T47D (cell line): ENCODE results near the gene UGT1A6.
"Not testable (repeated sequence)": the region's sequence is repeated elsewhere in the genome, so short reads cannot be mapped to it uniquely, and the experiment has no call there.

Source experiments
- DNase-seq, 2 experiments: peaks; one replicate each; pipeline versions ENCODE4 v3.0.0 to v3.0.0-alpha.2; 2011 to 2012; ENCODE audit warnings: low read depth in 1 of 2, low spot score in 1 of 2
- JUND ChIP-seq: IDR thresholded peaks from 2 replicates; pipeline ENCODE4 v1.6.1; 2012; ENCODE audit warnings: low read depth
- in situ Hi-C: cut with HindIII; loops from 2 replicates; pipeline ENCODE4 v1.10.0; 2016; ENCODE audit warnings: low sequenced_read_pairs, low pct_unique_long_range_greater_than_20kb

The UGT1A6 gene

DNA sequence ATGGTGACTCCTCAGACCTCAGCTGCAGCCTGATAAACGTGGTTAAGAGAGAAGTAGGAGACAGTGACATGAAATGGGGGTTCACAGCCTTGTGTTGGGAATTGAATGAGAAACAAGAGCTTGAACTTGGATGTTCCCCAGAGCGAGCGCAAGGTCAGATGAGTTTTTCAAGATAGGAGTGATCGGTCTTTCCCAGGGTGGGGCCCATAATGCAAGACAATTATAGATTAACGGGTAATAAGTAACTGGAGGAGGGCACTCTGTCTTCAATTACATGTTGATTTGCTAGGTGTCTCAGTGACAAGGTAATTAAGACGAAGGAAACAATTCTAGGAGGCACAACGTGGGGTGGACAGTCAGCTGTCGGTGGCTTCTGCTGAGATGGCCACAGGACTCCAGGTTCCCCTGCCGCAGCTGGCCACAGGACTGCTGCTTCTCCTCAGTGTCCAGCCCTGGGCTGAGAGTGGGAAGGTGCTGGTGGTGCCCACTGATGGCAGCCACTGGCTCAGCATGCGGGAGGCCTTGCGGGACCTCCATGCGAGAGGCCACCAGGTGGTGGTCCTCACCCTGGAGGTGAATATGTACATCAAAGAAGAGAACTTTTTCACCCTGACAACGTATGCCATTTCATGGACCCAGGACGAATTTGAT, 20.0 kb downstream of the UGT1A6 start, which contains the start of gene UGT1A5:
Gene UGT1A5 (plus strand): TSS at position 297 of the 651 bp plus-strand sequence. CDS start 85 bp downstream, at position 382.
- no peak for DNase-seq
- no peak for TF ChIP-seq JUND
- in situ Hi-C loops = no loop called here

DNA sequence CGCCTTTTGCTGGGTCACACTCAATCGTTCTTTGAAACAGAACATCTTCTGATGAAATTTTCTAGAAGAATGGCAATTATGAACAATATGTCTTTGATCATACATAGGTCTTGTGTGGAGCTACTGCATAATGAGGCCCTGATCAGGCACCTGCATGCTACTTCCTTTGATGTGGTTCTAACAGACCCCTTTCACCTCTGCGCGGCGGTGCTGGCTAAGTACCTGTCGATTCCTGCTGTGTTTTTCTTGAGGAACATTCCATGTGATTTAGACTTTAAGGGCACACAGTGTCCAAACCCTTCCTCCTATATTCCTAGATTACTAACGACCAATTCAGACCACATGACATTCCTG, 20.5 kb downstream of the UGT1A6 start:
- in situ Hi-C loops = no loop called here
- TF ChIP-seq JUND = no peak
- no peak for DNase-seq

DNA sequence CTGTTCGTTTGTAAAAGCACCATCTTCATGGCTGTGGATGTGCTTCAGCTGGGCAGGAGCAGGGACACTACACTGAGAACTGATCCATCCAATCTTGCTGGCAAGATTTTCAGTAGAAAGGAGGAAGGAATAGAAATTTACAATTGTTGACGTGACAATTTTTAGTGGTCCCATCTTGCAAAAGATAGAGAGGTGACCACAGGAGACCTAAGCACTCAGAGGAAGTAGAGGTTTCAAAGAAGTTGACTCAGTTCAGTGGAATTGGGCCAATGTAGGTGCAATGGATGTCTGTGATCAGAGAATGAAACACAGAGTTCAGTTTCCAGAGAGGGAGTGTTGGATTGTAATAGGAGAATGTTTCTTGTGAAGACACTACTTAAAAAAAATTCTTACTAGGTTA, 21.4 kb downstream of the UGT1A6 start:
- DNase-seq = no peak
- in situ Hi-C loops = no loop called here
- no peak for TF ChIP-seq JUND

DNA sequence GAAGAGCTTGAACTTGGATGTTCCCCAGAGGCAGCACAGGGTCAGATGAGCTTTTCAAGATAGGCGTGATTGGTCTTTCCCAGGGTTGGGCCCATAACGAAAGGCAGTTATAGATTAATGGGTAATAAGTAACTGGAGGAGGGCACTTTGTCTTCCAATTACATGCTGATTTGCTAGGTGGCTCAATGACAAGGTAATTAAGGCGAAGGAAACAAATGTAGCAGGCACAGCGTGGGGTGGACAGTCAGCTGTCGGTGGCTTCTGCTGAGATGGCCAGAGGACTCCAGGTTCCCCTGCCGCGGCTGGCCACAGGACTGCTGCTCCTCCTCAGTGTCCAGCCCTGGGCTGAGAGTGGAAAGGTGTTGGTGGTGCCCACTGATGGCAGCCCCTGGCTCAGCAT, 25.9 kb downstream of the UGT1A6 start, which contains the start of gene UGT1A4:
Gene UGT1A4 (plus strand): TSS at position 185 of the 400 bp plus-strand sequence. CDS start 85 bp downstream, at position 270.
- in situ Hi-C loops = no loop called here
- no peak for TF ChIP-seq JUND
- no peak for DNase-seq

DNA sequence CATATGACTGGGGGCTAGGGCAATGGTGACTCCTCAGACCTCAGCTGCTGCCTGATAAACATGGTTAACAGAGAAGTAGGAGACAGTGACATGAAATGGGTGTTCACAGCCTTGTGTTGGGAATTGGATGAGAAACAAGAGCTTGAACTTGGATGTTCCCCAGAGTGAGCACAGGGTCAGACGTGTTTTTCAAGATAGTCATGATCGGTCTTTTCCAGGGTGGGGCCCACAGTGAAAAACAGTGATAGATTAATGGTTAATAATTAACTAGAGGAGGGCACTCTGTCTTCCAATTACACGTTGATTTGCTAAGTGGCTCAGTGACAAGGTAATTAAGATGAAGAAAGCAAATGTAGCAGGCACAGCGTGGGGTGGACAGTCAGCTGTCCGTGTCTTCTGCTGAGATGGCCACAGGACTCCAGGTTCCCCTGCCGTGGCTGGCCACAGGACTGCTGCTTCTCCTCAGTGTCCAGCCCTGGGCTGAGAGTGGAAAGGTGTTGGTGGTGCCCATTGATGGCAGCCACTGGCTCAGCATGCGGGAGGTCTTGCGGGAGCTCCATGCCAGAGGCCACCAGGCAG, 36.1 kb downstream of the UGT1A6 start, which contains the start of gene UGT1A3:
Gene UGT1A3 (plus strand): TSS at position 320 of the 579 bp plus-strand sequence. CDS start 85 bp downstream, at position 405.
- no peak for DNase-seq
- in situ Hi-C loops = no loop called here
- no peak for TF ChIP-seq JUND

DNA sequence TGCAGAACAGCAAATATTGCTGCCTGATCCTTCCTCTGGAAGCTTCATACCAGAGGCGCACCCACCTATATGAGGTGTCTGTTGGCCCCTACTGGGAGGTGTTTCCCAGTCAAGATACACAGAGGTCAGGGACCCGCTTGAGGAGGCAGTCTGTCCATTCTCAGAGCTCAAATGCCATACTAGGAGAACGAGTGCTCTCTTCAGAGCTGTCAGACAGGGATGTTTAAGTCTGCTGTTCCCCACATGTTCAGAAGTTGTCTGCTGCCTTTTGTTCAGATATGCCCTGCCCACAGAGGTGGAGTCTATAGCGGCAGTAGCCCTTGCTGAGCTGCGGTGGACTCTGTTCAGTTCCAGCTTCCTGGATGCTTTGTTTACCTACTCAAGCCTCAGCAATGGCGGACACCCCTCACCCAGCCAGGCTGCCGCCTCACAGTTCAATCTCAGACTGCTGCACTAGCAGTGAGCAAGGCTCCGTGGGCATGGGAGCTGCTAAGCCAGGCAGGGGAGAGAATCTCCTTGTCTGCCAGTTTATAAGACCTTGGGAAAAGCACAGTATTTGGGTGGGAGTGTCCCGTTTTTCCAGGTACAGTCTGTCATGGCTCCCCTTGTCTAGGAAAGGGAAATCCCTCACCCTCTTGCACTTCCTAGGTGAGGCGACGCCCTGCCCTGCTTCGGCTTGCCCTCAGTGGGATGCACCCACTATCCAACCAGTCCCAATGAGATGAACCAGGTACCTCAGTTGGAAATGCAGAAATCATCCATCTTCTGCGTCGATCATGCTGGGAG, 44.4 kb downstream of the UGT1A6 start:
- DNase-seq, in situ Hi-C loops: not testable (repeated sequence)

DNA sequence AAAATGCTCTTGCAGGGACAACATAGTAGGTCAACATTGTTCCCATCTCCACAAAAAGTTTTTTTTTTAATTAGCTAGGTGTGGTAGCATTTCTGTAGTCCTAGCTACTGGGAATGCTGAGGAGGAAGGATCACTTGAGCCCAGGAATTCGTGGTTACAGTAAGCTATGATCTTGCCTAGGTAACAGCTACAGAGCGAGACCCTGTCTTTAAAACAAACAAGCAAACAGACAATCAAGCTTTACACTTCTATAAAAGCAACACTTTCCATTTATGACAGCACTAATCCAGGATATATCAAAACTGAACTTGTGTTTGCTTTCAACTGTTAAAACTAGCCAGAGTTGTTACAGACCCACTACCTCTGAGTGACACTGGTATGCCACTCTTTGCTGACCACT, 48.2 kb downstream of the UGT1A6 start:
- TF ChIP-seq JUND = no peak
- in situ Hi-C loops = no loop called here

DNA sequence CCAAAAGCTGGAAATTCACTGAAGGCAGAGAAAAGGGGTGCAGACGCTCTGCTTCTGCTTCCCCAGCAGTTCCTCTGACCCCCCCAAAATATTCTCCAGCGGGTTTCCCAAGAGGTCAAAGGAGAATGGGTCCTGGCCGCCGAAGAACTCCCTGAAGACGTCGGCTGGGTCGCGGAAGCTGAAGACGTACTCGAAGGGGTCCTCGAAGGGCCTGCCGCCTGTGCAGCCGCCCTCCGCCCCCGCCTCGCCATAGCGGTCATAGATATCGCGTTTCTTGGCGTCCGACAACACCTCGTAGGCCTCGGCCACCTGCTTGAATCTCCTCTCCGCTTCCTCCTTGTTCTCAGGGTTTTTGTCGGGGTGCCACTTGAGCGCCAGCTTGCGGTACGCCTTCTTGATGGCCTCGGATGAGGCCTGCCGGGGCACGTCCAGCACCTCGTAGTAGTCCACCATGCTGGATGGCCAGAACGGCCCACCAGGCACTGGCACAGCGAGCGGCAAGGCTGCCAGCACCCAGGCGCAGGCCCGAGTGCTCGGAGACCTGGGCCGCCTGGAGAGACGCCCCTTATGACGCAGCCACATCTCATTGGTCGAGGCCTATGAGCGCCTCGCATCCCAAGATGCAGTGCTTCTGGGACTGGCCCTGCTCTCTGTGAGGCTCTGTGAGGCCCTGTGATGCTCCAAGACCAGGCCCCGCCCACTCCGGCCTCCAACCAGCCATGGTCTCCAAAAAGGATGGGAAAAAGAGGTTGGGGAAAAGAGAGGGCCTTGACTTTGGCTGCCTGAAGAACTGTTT, 51.0 kb downstream of the UGT1A6 start:
- in situ Hi-C loops = no loop called here
- no peak for TF ChIP-seq JUND
- DNase-seq = no peak

More for the DNA sequence above, 48.2 kb downstream of the UGT1A6 start:
- DNase-seq = no peak

DNA sequence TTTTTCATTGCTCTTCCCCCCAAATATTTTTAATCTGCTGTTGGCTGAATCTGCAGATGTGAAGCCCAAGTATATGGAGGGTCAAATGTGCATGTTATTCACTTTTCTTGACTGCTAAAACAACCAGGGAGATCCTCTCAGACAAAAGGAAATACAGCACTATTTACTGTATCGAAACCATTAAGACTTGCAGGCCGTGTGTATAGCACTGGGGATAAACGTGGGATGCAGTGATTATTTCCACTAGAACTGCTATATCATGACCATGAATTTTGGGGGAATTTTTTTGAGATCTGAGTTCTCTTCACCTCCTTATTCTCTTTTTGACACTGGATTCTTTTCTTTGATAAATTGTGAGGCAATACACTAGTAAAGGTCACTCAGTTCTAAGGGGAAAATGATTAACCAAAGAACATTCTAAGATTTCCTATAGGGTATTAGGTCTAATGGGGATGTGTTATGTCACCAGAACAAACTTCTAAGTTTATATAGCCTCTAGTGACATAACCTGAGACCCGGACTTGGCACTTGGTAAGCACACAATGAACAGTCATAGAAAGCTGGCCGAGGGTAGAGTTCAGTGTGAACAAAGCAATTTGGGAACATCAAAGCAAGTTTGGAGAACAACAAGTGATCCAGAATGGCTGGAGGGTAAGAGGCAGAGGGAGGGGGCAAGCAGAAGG, 52.5 kb downstream of the UGT1A6 start:
- in situ Hi-C loops = no loop called here
- DNase-seq = no peak
- no peak for TF ChIP-seq JUND

DNA sequence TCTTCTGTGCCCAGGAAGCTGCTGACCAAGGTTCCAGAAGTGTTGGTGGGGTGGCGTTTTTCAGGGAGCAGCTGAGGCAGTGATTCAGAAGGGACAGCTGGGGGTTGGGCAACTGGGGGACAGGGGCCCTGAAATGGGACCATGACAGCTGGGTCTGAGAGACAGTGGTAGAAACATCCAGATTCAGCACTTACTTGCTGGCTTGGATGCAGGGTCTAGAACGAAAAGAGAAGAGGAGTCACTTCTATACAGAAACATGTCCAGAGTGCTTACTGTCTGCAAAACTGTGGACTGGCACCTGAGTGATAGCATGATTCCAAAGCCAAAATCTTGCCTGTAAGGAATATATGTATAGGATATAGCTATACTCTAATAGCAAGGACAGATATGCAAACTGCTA, 53.1 kb downstream of the UGT1A6 start:
- in situ Hi-C loops, DNase-seq: not testable (repeated sequence)

DNA sequence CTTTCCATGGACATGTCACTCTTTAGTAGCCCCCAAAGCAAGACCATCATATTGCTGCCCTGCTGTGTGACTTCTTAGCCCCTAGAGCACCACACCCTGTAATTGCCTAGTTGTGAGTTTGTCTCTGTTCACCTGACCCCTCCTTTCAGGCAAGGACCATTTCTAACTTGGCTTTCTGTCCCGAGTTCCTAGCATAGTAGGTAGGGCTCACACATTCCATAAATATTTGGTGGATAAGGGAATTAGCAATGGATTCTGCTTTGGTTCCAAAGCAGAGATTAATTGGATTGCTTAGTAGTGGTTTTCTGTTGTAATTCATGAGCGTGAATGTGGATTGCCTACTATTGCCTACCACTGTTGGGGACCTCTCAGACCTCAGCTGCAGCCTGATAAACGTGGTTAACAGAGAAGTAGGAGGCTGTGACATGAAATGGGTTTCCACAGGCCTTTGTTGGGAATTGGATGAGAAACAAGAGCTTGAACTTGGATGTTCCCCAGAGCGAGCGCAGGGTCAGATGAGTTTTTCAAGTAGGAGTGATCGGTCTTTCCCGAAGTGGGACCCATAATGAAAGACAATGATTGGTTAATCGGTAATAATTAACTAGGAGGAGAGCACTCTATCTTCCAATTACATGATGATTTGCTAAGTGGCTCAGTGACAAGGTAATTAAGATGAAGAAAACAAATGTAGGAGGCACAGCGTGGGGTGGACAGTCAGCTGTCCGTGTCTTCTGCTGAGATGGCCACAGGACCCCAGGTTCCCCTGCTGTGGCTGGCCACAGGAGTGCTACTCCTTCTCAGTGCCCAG, 54.0 kb downstream of the UGT1A6 start:
- in situ Hi-C loops = no loop called here
- TF ChIP-seq JUND = no peak
- no peak for DNase-seq
